ENCODE measurements around the gene CST6. TPM values are rescaled to one million over a fixed set of nuclear protein-coding genes. Genes with fewer than 3 reads are reported as not detected.

Gene CST6
- total RNA-seq, 2 experiments from 2014 or later: not detected

GRCh38 chr11:65977621-65978390, 34.0 kb upstream of the CST6 start:
- peaks cover 31% of the 10 kb centered on the region for H3K36me3 Mint-ChIP-seq
- intact Hi-C loops (cut with micrococcal nuclease): no loop called here
- no peak overlapping the region for H3K4me3 Mint-ChIP-seq
- no peak for DNase-seq
- H3K27ac Mint-ChIP-seq: no peak overlapping the region
- no peaks in the 10 kb centered on the region for H3K9me3 Mint-ChIP-seq
- CTCF ChIA-PET: interaction anchor here (1.2 to 1.9 kb wide), 3 partner anchors 10 to 93 kb away, joined by 4 to 7 read pairs (median 6); no protein-coding TSS in a partner anchor
- H3K4me1 Mint-ChIP-seq (ENCODE audit: low read depth): no peaks in the 10 kb centered on the region
- H3K27me3 Mint-ChIP-seq: no peaks in the 10 kb centered on the region
- POLR2A ChIA-PET: interaction anchor here (1.3 kb wide), 1 partner anchor 87 kb away, joined by 3 read pairs; the partner anchor contains the start of gene CCDC85B

DNA sequence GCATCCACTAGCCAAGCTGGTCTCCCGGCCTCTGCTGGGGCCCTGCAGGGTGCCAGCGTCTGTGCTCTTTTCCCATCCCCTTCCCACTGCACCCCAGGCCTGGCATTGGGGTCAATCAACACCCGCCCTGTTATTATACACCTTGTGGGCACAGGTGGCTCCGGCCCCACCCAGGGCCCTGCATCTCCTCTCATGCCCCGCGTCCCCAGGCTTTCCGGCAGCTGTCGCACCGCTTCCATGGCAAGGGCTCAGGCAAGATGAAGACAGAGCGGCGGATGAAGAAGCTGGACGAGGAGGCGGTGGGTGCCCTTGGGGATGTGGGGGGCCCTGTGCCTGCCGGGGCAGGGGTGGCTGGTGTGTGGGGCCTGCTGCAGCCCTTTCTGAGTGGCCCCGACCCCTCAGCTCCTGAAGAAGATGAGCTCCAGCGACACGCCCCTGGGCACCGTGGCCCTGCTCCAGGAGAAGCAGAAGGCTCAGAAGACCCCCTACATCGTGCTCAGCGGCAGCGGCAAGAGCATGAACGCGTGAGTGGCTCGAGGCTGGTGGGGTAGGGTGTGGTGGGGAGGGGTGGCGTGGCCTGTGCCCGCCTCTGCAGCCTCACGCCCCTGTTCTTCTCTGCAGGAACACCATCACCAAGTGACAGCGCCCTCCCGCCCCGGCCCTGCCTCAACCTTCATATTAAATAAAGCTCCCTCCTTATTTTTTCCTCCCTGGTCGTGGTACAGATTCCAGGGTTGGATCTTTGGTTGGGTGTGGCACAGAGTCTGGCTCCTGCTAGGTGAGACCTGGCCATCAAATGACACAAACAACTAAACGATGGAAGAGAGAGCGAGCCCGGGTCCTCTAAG, 33.2 kb upstream of the CST6 start:
- ChIA-PET POLR2A (no interaction called here), CTCF (interaction anchor here (1.2 to 1.4 kb wide), 2 partner anchors 10 to 44 kb away, joined by 4 to 6 read pairs; no protein-coding TSS in a partner anchor)
- H3K9me3 Mint-ChIP-seq: no peaks in the 10 kb centered on the region
- peaks cover 26% of the 10 kb centered on the region for H3K36me3 Mint-ChIP-seq
- no peaks in the 10 kb centered on the region for H3K4me1 Mint-ChIP-seq (ENCODE audit: low read depth)
- H3K4me3 Mint-ChIP-seq: no peak overlapping the region
- intact Hi-C loops (cut with micrococcal nuclease): no loop called here
- no peak overlapping the region for H3K27ac Mint-ChIP-seq
- DNase-seq: no peak
- H3K27me3 Mint-ChIP-seq: no peaks in the 10 kb centered on the region

DNA sequence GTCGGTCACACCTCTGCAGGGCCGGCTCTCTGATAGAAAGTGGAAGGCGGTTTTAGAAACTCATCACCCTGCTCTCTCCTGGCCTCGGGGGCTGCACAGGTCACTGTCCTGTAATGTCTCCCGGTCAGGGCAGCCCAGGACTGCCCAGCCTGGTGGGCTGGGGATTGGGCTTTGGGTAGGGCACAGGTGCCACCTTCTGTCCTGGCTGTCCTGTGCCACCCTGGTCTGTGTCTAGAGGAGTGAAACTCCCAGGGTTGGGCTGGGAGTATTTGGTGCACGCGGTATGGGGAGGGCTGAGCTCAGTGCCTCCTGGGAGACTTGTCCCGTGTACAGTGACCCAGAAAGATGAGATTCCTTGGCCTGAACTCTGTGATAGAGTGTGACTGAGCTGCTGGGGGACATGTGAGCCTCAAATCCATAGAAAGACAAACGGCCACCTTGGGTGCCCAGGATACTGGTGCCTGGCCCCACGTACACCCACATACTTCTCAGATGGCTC, 32.5 kb upstream of the CST6 start:
- Mint-ChIP-seq H3K27me3 (no peaks in the 10 kb centered on the region), H3K27ac (no peak overlapping the region), H3K4me1 (ENCODE audit: low read depth) (no peaks in the 10 kb centered on the region), H3K9me3 (no peaks in the 10 kb centered on the region), H3K4me3 (no peak overlapping the region), H3K36me3 (peaks cover 23% of the 10 kb centered on the region)
- POLR2A ChIA-PET: no interaction called here
- intact Hi-C loops (cut with micrococcal nuclease): no loop called here
- CTCF ChIA-PET: interaction anchor here (1.1 to 1.4 kb wide), 3 partner anchors 9 to 94 kb away, joined by 3 to 6 read pairs (median 4); no protein-coding TSS in a partner anchor
- no peak for DNase-seq

- Mint-ChIP-seq H3K27ac (no peak overlapping the region), H3K4me3 (no peak overlapping the region), H3K36me3 (peaks cover 16% of the 10 kb centered on the region), H3K4me1 (ENCODE audit: low read depth) (no peaks in the 10 kb centered on the region), H3K9me3 (no peaks in the 10 kb centered on the region), H3K27me3 (no peaks in the 10 kb centered on the region)
- no peak for DNase-seq
- intact Hi-C loops (cut with micrococcal nuclease): no loop called here
- CTCF ChIA-PET: interaction anchor here (1.0 kb wide), 1 partner anchor 97 kb away, joined by 3 read pairs; no protein-coding TSS in a partner anchor
- POLR2A ChIA-PET: no interaction called here
Observed at GRCh38 chr11:65981101-65981740, 30.6 kb upstream of the CST6 start.

DNA sequence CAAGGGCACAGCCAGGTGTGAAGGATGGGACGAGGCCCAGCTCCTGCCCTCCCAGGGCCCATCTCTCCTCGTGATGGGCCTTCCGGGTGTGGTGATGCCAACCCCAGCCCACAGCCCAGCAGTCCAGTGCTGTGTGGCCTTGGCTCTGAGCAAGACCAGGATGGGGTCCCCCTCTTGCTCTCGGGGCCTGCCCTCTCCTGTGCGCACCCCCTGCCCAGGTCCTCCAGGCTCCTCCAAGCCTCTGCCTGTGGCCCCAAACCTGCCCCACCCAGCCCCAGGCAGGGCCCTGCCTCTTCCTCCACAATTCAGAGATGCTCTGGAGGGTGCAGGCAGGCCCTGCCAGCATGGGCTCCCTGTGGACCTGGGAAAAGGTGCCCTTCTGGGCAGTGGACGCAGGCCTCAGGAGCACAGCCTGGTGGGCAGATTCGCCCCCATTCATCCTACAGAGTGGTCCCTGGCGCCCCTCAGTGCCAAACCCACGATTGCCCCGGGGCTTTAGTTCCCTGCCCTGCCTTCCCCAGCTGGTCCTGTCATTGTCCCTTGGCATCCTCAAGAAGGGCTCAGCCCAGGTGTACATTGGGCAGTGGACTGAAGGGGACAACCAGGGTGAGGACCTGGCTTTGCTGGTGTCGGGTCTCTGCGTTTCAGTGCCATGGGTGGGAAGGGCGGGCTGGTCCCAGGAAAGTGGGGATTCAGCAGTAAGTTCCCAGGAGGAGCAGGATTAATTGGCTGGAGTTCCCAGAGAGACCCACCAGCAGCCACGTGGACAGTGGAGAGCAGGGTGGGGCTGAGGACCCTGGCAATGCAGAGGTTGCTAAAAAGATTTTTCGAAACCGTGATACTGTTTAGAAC, 29.6 kb upstream of the CST6 start:
- H3K27ac Mint-ChIP-seq: no peak overlapping the region
- POLR2A ChIA-PET: interaction anchor here (0.7 to 0.8 kb wide), 2 partner anchors 98 to 320 kb away, joined by 3 read pairs; no protein-coding TSS in a partner anchor
- no peak for DNase-seq
- H3K36me3 Mint-ChIP-seq: peaks cover 13% of the 10 kb centered on the region
- H3K27me3 Mint-ChIP-seq: no peaks in the 10 kb centered on the region
- H3K9me3 Mint-ChIP-seq: no peaks in the 10 kb centered on the region
- H3K4me3 Mint-ChIP-seq: no peak overlapping the region
- CTCF ChIA-PET: interaction anchor here (0.9 to 1.3 kb wide), 2 partner anchors 17 to 92 kb away, joined by 3 to 4 read pairs; partner anchors contain the start of gene CCDC85B
- no peaks in the 10 kb centered on the region for H3K4me1 Mint-ChIP-seq (ENCODE audit: low read depth)
- intact Hi-C loops (cut with micrococcal nuclease): no loop called here

DNA sequence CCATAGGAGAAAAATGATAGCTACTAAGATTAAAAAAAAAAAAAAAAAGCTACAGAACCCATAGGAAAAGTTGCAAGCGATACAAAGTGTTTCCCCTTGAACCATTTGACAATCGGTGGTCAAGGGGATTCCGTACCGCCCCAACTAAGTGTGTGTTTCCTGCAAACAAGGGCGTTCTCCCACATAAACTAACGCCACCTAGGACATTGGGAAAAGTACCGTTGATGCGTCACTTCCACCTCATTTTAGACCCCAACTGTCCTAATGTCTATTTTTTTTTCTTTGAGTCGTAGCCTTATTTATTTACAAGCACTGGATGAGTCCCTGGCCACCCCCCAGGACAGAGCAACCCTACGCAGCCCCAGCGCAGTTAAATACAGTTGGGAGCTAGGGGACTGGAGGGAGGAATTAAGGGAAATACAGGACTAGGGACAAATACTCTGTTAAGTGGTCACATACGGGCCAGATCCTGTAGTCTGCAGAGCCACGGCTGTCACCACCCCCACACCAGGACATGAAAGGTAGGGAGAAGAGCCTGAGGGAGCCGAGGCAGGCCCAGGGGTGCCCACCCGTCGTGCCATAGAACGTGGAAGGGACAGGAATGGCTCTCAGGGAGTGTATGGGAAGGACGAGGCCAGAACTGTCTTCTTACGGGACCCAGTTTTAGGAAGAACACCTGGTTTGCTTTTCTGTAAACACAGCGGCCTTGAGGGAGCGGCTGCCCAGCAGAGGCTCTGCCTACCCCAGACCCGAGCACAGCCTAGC, 28.8 kb upstream of the CST6 start:
- CTCF ChIA-PET: interaction anchor here (0.9 to 1.3 kb wide), 2 partner anchors 16 to 93 kb away, joined by 3 to 4 read pairs; partner anchors contain the start of gene CCDC85B
- intact Hi-C loops (cut with micrococcal nuclease): no loop called here

GRCh38 chr11:65983589-65983987, 28.2 kb upstream of the CST6 start:
- Mint-ChIP-seq H3K27me3 (no peaks in the 10 kb centered on the region), H3K9me3 (no peaks in the 10 kb centered on the region), H3K4me3 (no peak overlapping the region), H3K36me3 (peaks cover 6% of the 10 kb centered on the region), H3K4me1 (ENCODE audit: low read depth) (no peaks in the 10 kb centered on the region), H3K27ac (no peak overlapping the region)
- ChIA-PET CTCF (interaction anchor here (1.3 kb wide), 1 partner anchor 93 kb away, joined by 4 read pairs; the partner anchor contains the start of gene CCDC85B), POLR2A (interaction anchor here (0.8 kb wide), 1 partner anchor 100 kb away, joined by 3 read pairs; no protein-coding TSS in a partner anchor)
- DNase-seq: no peak
- intact Hi-C loops (cut with micrococcal nuclease): no loop called here

More for the DNA sequence above, 28.8 kb upstream of the CST6 start:
- no peak overlapping the region for H3K27ac Mint-ChIP-seq
- no peak for DNase-seq
- H3K4me1 Mint-ChIP-seq (ENCODE audit: low read depth): no peaks in the 10 kb centered on the region
- H3K27me3 Mint-ChIP-seq: no peaks in the 10 kb centered on the region
- no peak overlapping the region for H3K4me3 Mint-ChIP-seq
- peaks cover 9% of the 10 kb centered on the region for H3K36me3 Mint-ChIP-seq
- no peaks in the 10 kb centered on the region for H3K9me3 Mint-ChIP-seq
- POLR2A ChIA-PET: interaction anchor here (0.7 to 0.8 kb wide), 2 partner anchors 99 to 321 kb away, joined by 3 read pairs; no protein-coding TSS in a partner anchor

GRCh38 chr11:65987336-65987735, 24.5 kb upstream of the CST6 start:
- H3K4me3 Mint-ChIP-seq: no peak overlapping the region
- H3K4me1 Mint-ChIP-seq (ENCODE audit: low read depth): peaks cover 4% of the 10 kb centered on the region
- H3K9me3 Mint-ChIP-seq: no peaks in the 10 kb centered on the region
- peaks cover 8% of the 10 kb centered on the region for H3K36me3 Mint-ChIP-seq
- POLR2A ChIA-PET: interaction anchor here (1.3 kb wide), 1 partner anchor 97 kb away, joined by 3 read pairs; the partner anchor contains the start of gene CCDC85B
- no peak overlapping the region for H3K27ac Mint-ChIP-seq
- CTCF ChIA-PET: interaction anchor here (1.0 to 6.3 kb wide), 2 partner anchors 69 to 100 kb away, joined by 3 to 156 read pairs; partner anchors contain the start of genes C11orf68, CCDC85B and FIBP
- DNase-seq: no peak
- intact Hi-C loops (cut with micrococcal nuclease): no loop called here
- H3K27me3 Mint-ChIP-seq: no peaks in the 10 kb centered on the region

GRCh38 chr11:65988791-65989592, 22.8 kb upstream of the CST6 start:
- Mint-ChIP-seq H3K27ac (peak overlapping the region; percentile 74), H3K9me3 (no peaks in the 10 kb centered on the region), H3K36me3 (peaks cover 8% of the 10 kb centered on the region), H3K4me3 (no peak overlapping the region), H3K27me3 (no peaks in the 10 kb centered on the region), H3K4me1 (ENCODE audit: low read depth) (peaks cover 4% of the 10 kb centered on the region)
- POLR2A ChIA-PET: interaction anchor here (0.6 to 1.3 kb wide), 2 partner anchors 98 to 104 kb away, joined by 3 read pairs; partner anchors contain the start of gene CCDC85B
- peak; percentile 95 for DNase-seq
- intact Hi-C loops (cut with micrococcal nuclease): loop anchor here (1.0 kb wide), 5 partner anchors 33 to 278 kb away; partner anchors contain the start of genes C11orf68 and DRAP1
- CTCF ChIA-PET: interaction anchor here (0.6 to 6.3 kb wide), 22 partner anchors 10 to 277 kb away, joined by 3 to 156 read pairs (median 4); partner anchors contain the start of genes AP5B1, BANF1, CCDC85B and EIF1AD

Measured in activated CD4-positive, alpha-beta memory T cell treated with anti-CD3 and anti-CD28 coated beads for 36 hours (primary cell).